ENCODE data around the gene LAMA2.

The LAMA2 gene

GRCh38 chr6:129098061-129098553 is 215.2 kb downstream of the LAMA2 start:
- no peak for DNase-seq

- no peak for DNase-seq
Observed at GRCh38 chr6:129099696-129100095, 216.8 kb downstream of the LAMA2 start.

- DNase-seq: no peak
Observed at GRCh38 chr6:129100164-129100563, 217.2 kb downstream of the LAMA2 start.

- no peak for DNase-seq
Observed at GRCh38 chr6:129102741-129103140, 219.8 kb downstream of the LAMA2 start.

GRCh38 chr6:129104131-129104530 is 221.2 kb downstream of the LAMA2 start:
- DNase-seq: no peak

- DNase-seq: no peak
Observed at GRCh38 chr6:129104560-129104959, 221.6 kb downstream of the LAMA2 start.

GRCh38 chr6:129105035-129105434 is 222.1 kb downstream of the LAMA2 start:
- no peak for DNase-seq

GRCh38 chr6:129105793-129106192 is 222.9 kb downstream of the LAMA2 start:
- DNase-seq: no peak

GRCh38 chr6:129108337-129108736 is 225.4 kb downstream of the LAMA2 start:
- no peak for DNase-seq

GRCh38 chr6:129110690-129111343 is 227.9 kb downstream of the LAMA2 start:
- DNase-seq: no peak

GRCh38 chr6:129111346-129111745 is 228.4 kb downstream of the LAMA2 start:
- no peak for DNase-seq

GRCh38 chr6:129111853-129112252 is 228.9 kb downstream of the LAMA2 start:
- DNase-seq: no peak

GRCh38 chr6:129112591-129112990 is 229.7 kb downstream of the LAMA2 start:
- DNase-seq: no peak

- DNase-seq: no peak
Observed at GRCh38 chr6:129113637-129114036, 230.7 kb downstream of the LAMA2 start.

- DNase-seq: no peak
Observed at GRCh38 chr6:129114636-129115391, 231.9 kb downstream of the LAMA2 start.

GRCh38 chr6:129115471-129115870 is 232.5 kb downstream of the LAMA2 start:
- DNase-seq: no peak

GRCh38 chr6:129117355-129117754 is 234.4 kb downstream of the LAMA2 start:
- no peak for DNase-seq

- no peak for DNase-seq
Observed at GRCh38 chr6:129120856-129121638, 238.1 kb downstream of the LAMA2 start.

- no peak for DNase-seq
Observed at GRCh38 chr6:129124347-129124746, 241.4 kb downstream of the LAMA2 start.

GRCh38 chr6:129130106-129130505 is 247.2 kb downstream of the LAMA2 start:
- DNase-seq: no peak

- no peak for DNase-seq
Observed at GRCh38 chr6:129130959-129131681, 248.2 kb downstream of the LAMA2 start.

GRCh38 chr6:129133770-129134192 is 250.8 kb downstream of the LAMA2 start:
- no peak for DNase-seq

- no peak for DNase-seq
Observed at GRCh38 chr6:129134535-129134934, 251.6 kb downstream of the LAMA2 start.
